Erythroblast (primary cell): Measurements from ENCODE around the gene CPED1.

Source experiments
- GATA1 ChIP-seq: IDR thresholded peaks from 2 replicates; pipeline ENCODE4 v1.6.1; 2011; ENCODE audit warnings: low read depth, mild to moderate bottlenecking, control low read depth, low read length, moderate library complexity
- POLR2A ChIP-seq: IDR thresholded peaks from 2 replicates; pipeline ENCODE4 v1.6.1; 2011; ENCODE audit warnings: mild to moderate bottlenecking, low read length

GRCh38 chr7:121037957-121038716, 49.6 kb downstream of the CPED1 start:
- no peak for TF ChIP-seq POLR2A
- TF ChIP-seq GATA1: no peak
